SU-DHL-6 (cell line): Measurements from ENCODE around the gene KRT80.

Experiments
- EZH2phosphoT487 ChIP-seq: fragments of 200-600 bp; sonication (generic), shearing (Covaris generic); conservative IDR thresholded peaks from 2 replicates; pipeline ENCODE4 v1.6.1; 2018; ENCODE audit warnings: mild to moderate bottlenecking, antibody characterized with exemption, low read length, moderate library complexity, mixed read lengths
- TF ChIP-seq, protein P1 (sequence below): fragments of 200-600 bp; sonication (generic); IDR thresholded peaks from one replicate; pipeline ENCODE4 v1.5.1; 2017; ENCODE audit warnings: antibody characterized with exemption, mild to moderate bottlenecking, low read length, moderate library complexity; ENCODE audit not compliant: insufficient read depth, poor library complexity, severe bottlenecking

DNA sequence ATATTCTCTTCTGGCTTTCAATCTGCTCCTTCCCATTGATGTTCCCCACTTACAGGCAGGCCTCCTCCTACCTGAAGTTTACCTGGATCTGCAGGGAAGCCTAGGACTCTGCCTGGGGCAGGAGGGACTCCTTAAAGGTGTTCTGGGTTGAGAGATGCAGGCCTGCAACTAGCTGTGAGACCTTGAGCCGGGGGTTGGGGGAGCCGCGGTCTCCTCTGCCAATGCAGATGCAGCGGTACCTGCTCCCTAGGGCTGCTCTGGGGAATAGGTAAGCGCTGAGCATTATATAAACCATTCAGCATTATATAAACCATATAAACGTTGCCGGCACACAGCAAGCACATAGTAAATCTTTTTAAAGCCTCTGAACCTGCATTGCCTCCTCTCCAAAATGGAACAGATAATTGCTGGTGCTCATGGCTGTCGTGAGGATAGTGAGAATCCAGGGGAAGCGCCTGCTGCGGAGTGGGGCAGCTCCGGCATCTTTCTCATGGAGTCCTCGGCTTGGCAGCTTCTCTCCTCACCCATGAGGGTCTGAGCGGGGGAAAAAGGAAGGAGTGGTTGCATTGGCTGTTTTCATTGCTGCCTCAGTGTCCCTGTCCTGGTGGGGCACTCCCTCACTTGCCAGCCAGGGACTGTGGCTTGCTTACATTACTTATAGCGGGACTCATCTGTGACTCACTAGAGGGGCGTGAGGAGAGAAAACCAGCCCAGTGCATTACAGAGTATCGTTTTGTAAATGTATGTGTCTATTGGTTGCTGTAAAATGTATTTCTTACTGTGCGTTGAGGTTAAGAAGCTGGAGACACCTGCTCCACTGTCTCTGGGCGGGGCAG, 12.5 kb upstream of the KRT80 start:
- TF ChIP-seq, protein P1, sequence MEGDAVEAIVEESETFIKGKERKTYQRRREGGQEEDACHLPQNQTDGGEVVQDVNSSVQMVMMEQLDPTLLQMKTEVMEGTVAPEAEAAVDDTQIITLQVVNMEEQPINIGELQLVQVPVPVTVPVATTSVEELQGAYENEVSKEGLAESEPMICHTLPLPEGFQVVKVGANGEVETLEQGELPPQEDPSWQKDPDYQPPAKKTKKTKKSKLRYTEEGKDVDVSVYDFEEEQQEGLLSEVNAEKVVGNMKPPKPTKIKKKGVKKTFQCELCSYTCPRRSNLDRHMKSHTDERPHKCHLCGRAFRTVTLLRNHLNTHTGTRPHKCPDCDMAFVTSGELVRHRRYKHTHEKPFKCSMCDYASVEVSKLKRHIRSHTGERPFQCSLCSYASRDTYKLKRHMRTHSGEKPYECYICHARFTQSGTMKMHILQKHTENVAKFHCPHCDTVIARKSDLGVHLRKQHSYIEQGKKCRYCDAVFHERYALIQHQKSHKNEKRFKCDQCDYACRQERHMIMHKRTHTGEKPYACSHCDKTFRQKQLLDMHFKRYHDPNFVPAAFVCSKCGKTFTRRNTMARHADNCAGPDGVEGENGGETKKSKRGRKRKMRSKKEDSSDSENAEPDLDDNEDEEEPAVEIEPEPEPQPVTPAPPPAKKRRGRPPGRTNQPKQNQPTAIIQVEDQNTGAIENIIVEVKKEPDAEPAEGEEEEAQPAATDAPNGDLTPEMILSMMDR: no peak
- no peak for TF ChIP-seq EZH2phosphoT487
